ENCODE measurements around the gene B3GALT6. TPM values are rescaled to one million over a fixed set of nuclear protein-coding genes. Genes with fewer than 3 reads are reported as not detected.
"Not testable (repeated sequence)": the region's sequence is repeated elsewhere in the genome, so short reads cannot be mapped to it uniquely, and the experiment has no call there.

Gene B3GALT6
- 8.6 TPM for total RNA-seq
- long read RNA-seq, transcript B3GALT6-202 (1 exons, 2,816 nt): major isoform, 39 of 69 reads
- long read RNA-seq, transcript B3GALT6-201 (1 exons, 2,783 nt): minor isoform, 30 of 69 reads
- long read RNA-seq, partial matches to known transcripts: 0 of 69 reads
- long read RNA-seq, other reads (novel, unspliced or antisense): 0 of 69 reads

- intact Hi-C loops (cut with DNase I): loop anchor here (5.0 kb wide), 1 partner anchor 110 kb away; no protein-coding TSS in a partner anchor
- ATAC-seq (ENCODE audit: poor library complexity): no peak
Observed at GRCh38 chr1:1232208-1232795, at the start of gene B3GALT6. TSS of gene B3GALT6 (plus strand) at chr1:1232237. CDS start at chr1:1232279, 42 bp downstream.

GRCh38 chr1:1182491-1183220 is 49.4 kb upstream of the B3GALT6 start:
- DNase-seq: peak; percentile 43
- intact Hi-C loops (cut with DNase I): no loop called here
- peak; percentile 16 for ATAC-seq (ENCODE audit: poor library complexity)

More at GRCh38 chr1:1232208-1232795, at the start of gene B3GALT6:
- DNase-seq: no peak

- ATAC-seq (ENCODE audit: poor library complexity) (peak; percentile 11), DNase-seq (peak; percentile 29)
- intact Hi-C loops (cut with DNase I): no loop called here
Observed at GRCh38 chr1:1183221-1183747, 48.8 kb upstream of the B3GALT6 start.

DNA sequence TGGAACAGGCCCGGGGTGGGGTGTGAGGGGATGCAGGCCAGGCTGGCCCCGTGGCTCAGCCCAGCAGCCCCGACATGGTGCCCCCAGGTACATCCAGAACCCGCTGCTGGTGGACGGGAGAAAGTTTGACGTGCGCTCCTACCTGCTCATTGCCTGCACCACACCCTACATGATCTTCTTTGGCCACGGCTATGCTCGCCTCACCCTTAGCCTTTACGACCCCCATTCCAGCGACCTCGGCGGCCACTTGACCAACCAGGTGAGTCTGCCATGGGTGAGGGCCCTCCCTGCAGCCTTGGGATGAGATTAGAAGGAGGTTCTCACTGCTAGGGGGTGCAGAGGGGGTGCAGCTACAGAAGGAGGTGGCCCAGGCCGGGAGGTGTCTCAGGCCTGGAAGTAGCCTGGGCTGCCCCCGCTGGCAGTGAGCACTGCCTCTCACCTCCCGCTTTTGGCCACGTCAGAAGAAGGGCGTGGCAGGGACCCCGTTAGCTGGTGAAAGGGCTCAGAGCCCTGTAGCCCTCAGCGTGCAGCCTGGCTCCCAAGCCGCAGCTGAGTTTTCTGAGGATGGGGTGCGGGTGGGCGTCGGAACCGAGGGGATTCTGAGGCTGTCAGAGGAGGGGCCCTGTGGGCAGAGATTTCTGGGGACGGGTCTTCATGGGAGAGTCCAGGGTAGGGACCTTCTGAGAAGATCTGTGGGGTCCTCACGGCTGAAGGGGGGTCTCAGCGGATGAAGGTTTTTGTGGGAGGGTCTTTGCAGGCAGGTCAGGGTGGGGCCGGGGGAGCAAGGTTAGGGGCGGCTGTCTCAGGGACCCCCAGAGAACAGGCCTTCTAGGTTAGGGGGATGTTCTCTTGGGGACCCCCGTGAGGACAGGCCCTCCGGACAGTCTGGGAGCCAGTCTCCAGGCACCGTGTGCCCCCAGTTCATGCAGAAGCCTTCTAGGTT is 47.9 kb upstream of the B3GALT6 start:
- peak; percentile 27 for DNase-seq
- intact Hi-C loops (cut with DNase I): no loop called here
- ATAC-seq (ENCODE audit: poor library complexity): no peak

DNA sequence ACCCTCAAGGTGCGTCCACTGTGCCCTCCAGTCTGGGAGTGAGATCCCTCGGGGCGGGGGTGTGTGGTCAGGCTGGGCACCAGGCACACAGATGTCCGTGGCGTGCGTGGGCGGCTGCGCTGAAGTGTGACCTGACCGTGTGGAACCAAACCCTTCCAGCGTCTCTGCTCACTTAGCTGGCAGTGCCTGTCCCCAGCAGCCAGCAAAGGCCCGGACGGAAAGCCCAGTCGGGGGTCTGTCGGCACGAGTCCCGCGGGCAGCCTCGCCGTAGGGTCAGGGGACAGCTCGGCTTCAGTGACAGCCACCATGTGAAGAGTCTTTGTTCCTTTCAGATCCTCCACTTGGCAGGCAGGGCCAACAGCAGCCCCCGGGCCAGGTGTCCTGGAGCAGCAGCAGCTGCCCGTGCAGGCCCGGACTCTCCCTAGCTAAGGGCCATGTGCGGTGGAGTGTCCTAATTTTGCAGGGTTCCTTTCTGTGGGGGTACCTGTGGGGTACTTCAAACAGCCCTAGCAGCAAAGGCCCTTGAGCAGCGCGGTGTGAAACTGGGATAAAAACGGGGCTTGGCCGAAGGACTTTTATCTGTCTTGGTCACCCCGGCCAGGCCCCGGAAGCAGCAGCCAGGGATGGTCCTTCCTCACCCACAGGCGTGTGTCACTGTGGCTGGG is 46.8 kb upstream of the B3GALT6 start:
- no peak for ATAC-seq (ENCODE audit: poor library complexity)
- peak; percentile 39 for DNase-seq
- intact Hi-C loops (cut with DNase I): no loop called here

GRCh38 chr1:1187938-1188337 is 44.1 kb upstream of the B3GALT6 start:
- DNase-seq: no peak
- no peak for ATAC-seq (ENCODE audit: poor library complexity)
- intact Hi-C loops (cut with DNase I): no loop called here

- no peak for DNase-seq
- intact Hi-C loops (cut with DNase I): no loop called here
Observed at GRCh38 chr1:1189111-1189510, 42.9 kb upstream of the B3GALT6 start.

GRCh38 chr1:1191734-1192133 is 40.3 kb upstream of the B3GALT6 start:
- intact Hi-C loops (cut with DNase I): no loop called here

More at GRCh38 chr1:1189111-1189510, 42.9 kb upstream of the B3GALT6 start:
- ATAC-seq (ENCODE audit: poor library complexity): no peak

GRCh38 chr1:1194723-1195122 is 37.3 kb upstream of the B3GALT6 start:
- ATAC-seq (ENCODE audit: poor library complexity) (no peak), DNase-seq (no peak)
- intact Hi-C loops (cut with DNase I): no loop called here

More at GRCh38 chr1:1191734-1192133, 40.3 kb upstream of the B3GALT6 start:
- DNase-seq (no peak), ATAC-seq (ENCODE audit: poor library complexity) (no peak)

- intact Hi-C loops (cut with DNase I); ATAC-seq (ENCODE audit: poor library complexity); DNase-seq: not testable (repeated sequence)
Observed at GRCh38 chr1:1195726-1196125, 36.3 kb upstream of the B3GALT6 start.

GRCh38 chr1:1196431-1197187 is 35.4 kb upstream of the B3GALT6 start:
- intact Hi-C loops (cut with DNase I): no loop called here
- no peak for ATAC-seq (ENCODE audit: poor library complexity)
- DNase-seq: peak; percentile 30

DNA sequence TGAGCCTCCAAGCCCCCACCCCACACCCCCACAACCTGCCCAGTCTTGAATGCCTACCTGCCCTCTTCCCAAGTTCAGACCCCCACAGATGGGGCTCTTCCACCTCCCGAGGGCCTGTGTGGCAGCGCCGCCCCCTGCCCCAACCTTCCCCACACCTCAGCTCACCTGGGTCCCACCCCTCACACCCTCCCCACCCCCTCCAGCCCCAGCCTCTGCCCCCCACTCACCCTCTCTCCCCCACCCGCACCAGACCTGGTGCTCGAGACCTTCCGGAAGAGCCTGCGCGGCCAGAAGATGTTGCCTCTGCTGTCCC is 34.9 kb upstream of the B3GALT6 start:
- intact Hi-C loops (cut with DNase I): no loop called here
- DNase-seq: no peak
- no peak for ATAC-seq (ENCODE audit: poor library complexity)

- DNase-seq (peak; percentile 14), ATAC-seq (ENCODE audit: poor library complexity) (no peak)
- intact Hi-C loops (cut with DNase I): no loop called here
Observed at GRCh38 chr1:1197551-1198422, 34.2 kb upstream of the B3GALT6 start.

- ATAC-seq (ENCODE audit: poor library complexity) (no peak), DNase-seq (no peak)
- intact Hi-C loops (cut with DNase I): no loop called here
Observed at GRCh38 chr1:1198423-1199140, 33.5 kb upstream of the B3GALT6 start.

DNA sequence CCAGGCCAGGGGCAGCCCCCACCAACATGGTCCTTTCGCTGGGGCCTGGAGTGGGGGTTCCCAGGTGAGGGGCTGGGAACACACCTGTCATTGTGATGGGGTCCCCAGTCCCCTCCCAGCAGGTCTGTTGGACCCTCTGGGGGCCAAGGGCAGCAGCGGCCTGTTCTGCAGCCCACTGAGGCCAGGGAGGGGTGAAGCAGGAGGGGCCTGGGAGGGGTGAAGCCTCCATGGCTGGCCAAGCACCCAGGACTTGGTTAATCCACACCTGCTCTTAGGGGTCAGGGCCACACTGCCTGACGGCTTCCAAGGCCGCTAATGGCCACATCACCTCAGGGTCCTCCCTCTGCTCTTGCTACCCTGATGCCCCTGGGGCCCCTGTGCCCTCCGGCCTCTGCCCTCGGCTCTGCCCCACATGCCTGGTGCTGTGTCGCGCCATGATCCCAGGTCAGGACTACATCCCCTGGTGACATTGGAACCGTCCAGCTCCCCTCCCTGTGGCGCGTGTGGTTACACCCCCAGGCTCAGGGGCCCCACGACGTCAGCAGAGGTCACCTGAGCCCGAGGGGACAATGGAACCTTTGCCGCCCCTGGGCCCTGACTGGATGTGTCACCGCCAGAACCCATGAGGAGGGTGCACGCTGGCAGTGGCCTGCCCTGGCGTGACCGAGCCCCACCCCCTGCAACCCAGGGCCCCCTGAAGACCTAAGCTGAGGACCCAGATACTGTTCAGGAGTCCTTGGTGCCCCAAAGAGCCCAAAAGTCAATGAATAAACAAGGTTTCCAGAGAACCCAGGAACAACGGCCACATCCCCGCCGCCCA is 32.7 kb upstream of the B3GALT6 start:
- ATAC-seq (ENCODE audit: poor library complexity): no peak
- no peak for DNase-seq
- intact Hi-C loops (cut with DNase I): no loop called here
